Bone marrow (tissue), 2 donors: Measurements from ENCODE around the gene TIAM2.
"Not testable (repeated sequence)": the region's sequence is repeated elsewhere in the genome, so short reads cannot be mapped to it uniquely, and the experiment has no call there.

Experiments used
- DNase-seq, 2 donors: peaks; one replicate each; lab custom pipeline; 2025; lab: John Stamatoyannopoulos, UW

Gene TIAM2

GRCh38 chr6:155196911-155197310 is 201.8 kb downstream of the TIAM2 start:
- DNase-seq: no peak

DNA sequence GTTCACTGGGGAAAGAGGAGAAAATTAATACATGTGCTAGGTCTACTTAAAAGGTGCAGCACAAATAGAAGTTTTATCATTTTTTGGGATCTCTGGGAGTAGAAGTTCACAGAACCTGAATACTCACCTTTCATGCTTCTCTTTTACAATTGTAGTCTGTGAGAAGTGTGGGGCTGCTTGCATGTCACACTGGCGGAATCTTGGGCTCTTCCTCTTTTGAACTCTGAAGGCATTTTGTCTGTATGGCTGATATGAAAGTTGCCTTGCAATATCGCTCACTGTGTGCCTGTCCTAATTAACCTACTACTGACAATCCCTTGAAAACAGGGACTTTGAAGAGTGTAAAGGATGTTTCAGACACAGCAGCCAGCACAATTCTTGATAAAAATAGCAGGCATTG is 202.8 kb downstream of the TIAM2 start:
- DNase-seq: no peak

GRCh38 chr6:155200012-155200411 is 204.9 kb downstream of the TIAM2 start:
- no peak for DNase-seq

DNA sequence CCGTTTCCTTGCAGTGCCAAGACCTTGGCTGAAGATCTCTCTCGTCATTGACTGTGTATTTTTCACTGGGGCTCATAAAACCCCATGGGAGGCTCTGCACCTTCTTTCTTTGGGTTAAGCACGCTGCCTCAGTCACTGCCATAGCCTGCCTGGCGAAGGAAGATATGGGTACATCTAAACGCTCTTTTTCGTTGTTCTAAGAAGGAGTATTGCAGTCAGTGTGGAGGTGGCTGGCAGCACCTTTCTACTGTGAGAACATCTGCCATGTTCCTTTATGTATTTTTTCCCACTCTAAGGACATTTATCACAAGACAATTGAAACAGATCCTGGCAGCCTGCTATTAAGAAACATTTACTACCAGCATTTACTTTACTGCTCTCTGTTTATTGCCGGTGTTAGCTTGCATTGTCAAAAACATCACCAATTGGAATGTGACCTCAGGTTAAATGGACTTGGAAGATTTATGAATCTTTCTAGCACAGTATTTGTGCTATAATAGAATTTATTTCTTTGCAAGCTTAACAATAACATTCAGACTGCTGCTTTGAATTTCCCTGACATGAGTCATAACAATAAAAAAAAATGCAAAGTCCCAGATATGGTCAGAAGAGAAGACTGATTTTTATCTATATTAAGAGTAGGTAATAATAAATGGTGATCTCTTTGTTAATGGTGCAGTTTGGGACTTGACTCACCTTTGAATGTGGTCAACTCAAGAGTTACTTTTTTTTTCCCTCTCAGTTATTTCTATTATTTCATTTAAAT is 206.5 kb downstream of the TIAM2 start:
- no peak for DNase-seq

- no peak for DNase-seq
These were observed 212.1 kb downstream of the TIAM2 start for GRCh38 chr6:155207223-155207622.

GRCh38 chr6:155212106-155212505 is 217.0 kb downstream of the TIAM2 start:
- DNase-seq: no peak

- no peak for DNase-seq
These were observed 217.7 kb downstream of the TIAM2 start for GRCh38 chr6:155212616-155213380.

DNA sequence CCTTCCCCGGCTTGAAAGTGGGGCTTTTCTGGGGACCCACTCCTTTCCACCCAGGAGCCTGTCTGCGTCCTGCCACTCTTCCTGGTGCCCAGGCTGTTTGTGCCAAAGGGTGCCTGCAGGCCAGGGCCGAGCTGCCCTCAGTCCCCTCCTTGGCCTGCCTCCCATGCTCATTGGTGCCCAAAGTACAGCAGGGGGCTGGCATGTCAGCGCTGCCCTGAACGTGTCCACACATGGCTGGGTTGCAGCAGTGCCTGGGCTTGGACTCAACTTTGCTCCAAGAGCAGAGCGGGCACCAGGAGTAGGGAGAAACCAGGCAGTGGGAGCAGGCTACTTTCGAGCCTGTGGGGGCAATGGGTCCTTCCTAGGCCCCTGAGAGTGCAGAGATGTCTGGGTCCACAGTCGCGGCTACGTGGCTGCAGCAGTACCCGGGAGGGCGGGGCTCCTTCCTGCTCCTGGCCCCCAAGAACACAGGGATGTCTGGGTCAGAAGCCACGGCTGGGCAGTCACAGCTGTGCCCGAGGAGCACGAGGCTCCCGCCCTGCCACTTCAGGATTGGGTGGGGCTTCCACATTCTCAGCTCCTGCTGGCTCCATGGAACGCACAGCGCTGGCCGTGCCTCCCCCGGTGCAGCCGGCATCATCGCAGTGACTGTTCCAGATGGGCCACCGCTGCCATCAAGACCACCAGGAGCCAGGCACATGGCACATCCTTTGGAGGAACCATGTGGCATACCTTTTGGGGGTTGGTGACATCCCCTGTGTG is 218.7 kb downstream of the TIAM2 start:
- no peak for DNase-seq

- DNase-seq: no peak
These were observed 220.8 kb downstream of the TIAM2 start for GRCh38 chr6:155215906-155216305.

DNA sequence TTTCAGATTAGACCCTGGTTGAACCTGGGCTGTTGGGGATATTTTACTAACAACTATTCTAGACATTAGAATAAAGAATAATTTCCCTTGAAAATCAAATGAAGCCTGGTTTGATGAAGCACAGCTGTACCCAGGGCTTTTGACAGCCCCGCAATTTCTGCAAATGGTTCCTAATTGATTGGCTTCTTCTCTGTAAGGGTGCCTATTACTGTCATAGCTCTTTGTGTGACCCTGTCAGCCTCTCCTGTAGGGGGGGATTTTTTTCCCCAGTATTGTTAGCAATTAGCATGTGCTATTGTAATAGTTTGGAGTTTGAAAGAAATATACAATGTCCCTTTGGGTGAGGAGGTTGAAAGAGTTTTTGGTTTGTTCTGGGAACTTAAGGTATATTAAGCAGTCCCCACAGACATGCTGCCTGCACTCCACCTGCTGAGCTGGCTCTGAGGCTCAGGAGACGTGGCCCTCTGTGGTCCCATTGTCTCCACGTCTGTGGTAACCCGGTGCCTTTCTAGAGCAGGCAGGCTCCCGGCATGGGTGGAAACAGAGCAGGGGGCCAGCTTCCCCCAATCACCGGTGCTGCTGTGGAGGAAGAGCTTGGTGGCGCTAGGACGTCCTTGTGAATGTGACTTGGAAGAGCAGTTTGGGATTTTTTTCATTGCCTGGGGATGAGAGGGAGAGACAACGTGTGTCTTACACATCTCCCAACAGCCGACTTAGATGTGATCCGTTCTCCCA is 221.4 kb downstream of the TIAM2 start:
- DNase-seq: no peak

- not testable (repeated sequence) for DNase-seq
These were observed 223.6 kb downstream of the TIAM2 start for GRCh38 chr6:155218711-155219110.

GRCh38 chr6:155219299-155219698 is 224.2 kb downstream of the TIAM2 start:
- DNase-seq: no peak

DNA sequence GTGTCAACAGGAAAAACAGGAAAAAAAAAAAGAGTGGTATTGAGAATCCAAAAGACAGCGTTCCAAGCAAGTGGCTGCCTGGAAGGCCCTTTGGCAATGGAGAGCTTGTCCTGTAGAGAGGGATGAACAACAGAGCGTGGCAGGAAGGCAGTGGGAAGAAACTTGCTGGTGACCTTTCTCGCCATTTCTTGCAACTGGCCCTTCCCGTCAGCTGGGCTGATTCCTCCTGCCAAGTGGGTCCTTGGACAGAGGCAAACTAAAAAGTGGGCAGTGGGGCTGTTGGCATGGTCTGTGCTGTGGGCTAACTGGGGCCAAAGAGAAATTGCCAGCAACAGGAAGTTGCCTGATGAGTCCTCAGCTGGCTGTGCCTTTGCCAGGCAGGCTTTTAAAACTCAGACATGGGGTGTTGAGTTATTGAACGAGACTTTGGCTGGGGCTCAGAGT is 224.8 kb downstream of the TIAM2 start:
- DNase-seq: no peak

- no peak for DNase-seq
These were observed 226.0 kb downstream of the TIAM2 start for GRCh38 chr6:155221086-155221485.

GRCh38 chr6:155222506-155222905 is 227.4 kb downstream of the TIAM2 start:
- DNase-seq: no peak

GRCh38 chr6:155223646-155224451 is 228.7 kb downstream of the TIAM2 start:
- DNase-seq: no peak

DNA sequence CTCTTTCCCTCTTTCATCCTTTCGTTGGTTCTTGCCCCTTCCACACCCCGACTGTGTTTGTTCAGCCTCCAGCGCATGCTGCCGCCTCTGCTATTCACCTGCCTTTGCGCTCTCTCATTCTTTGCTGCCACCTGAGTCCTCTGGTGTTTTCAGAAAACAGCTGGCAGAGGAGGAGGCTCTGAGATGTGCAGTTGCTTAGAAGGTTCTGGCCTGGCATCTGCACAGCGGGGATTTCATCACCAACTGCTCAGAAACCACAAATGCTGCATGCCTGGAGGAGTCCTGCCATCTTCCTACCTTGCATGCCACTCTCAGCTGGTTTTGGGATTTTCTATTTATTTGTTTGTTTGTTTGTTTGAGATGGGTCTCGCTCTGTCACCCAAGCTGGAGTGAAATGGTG is 229.5 kb downstream of the TIAM2 start:
- no peak for DNase-seq

DNA sequence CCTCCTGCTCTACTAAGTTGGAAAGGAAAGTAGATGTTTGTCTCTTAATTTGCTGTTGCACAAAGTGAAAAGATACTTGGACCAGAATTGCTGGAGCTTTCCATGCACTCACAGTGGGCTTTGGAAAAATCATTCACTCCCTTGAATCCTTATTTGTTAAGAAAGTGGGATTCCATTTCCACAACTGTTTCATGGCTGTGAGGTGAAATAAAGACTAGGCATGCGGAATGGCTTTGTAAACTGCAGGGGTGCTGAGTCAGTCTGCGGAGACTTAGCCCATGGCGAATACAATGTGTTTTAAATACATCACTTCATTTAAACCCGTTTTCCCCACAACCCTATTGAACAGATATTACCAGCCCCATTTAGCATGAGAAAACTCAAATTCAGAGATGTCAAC is 231.9 kb downstream of the TIAM2 start:
- no peak for DNase-seq

- DNase-seq: no peak
These were observed 233.5 kb downstream of the TIAM2 start for GRCh38 chr6:155228546-155229166.

DNA sequence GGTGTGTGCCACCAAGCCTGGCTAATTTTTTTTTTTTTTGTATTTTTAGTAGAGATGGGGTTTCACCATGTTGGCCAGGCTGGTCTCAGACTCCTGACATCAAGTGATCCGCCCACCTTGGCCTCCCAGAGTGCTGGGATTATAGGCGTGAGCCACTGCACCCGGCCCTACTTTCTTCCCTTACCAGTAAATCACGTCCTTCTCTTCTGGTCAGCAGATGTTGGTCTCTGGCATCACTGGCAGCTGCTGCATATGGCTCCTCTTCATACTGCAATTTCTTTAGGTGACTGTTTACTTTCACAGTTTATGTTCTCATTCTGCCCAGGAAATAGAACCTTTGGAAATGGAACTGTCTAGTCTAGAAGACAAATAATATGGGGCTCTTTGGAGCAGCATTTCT is 235.9 kb downstream of the TIAM2 start:
- not testable (repeated sequence) for DNase-seq

DNA sequence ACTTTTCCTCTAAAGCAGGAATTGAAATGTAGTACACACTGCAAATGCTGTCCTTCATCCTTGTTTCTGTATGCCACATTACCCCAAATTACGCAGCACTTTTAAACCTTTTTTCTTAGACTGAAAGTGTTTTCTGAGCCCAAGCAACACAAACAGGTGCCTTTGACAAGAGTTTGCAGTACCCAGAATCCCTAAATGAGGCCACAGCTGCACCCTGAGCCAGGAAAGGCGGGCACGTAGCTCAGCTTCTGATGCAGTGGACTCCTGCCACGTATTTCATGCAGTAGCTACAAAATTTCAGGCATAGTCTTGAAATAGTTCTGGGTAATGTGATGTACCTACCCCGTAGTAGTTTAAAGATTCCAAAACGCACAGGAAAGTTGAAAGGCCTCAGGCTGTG is 237.7 kb downstream of the TIAM2 start:
- no peak for DNase-seq
